Ascending aorta (tissue), 2 donors: Measurements from ENCODE around the gene TDRD12. TPM values are rescaled to one million over a fixed set of nuclear protein-coding genes. Genes with fewer than 3 reads are reported as not detected.
"Not testable (repeated sequence)": the region's sequence is repeated elsewhere in the genome, so short reads cannot be mapped to it uniquely, and the experiment has no call there.

Experiments used
- DNase-seq, 2 donors: peaks; one replicate each; pipeline ENCODE4 v3.0.0-alpha.2; 2019; ENCODE audit warnings: low spot score in 2 of 2
- H3K27ac ChIP-seq, 2 donors: fragments of 200-600 bp; sonication (generic); one replicate each; pipeline ENCODE4 v1.5.1; 2016 to 2017; ENCODE audit warnings: mild to moderate bottlenecking in 1 of 2
- H3K27me3 ChIP-seq: fragments of 200-600 bp; sonication (generic); one replicate; pipeline ENCODE4 v1.5.1; 2017
- H3K36me3 ChIP-seq, 2 donors: fragments of 200-600 bp; sonication (generic); one replicate each; pipeline ENCODE4 v1.5.1; 2016
- H3K4me1 ChIP-seq, 2 donors: fragments of 200-600 bp; sonication (generic); one replicate each; pipeline ENCODE4 v1.5.1; 2016 to 2017; ENCODE audit warnings: mild to moderate bottlenecking in 1 of 2
- H3K4me3 ChIP-seq, 2 donors: fragments of 200-600 bp; sonication (generic); one replicate each; pipeline ENCODE4 v1.5.1; 2016 to 2017; ENCODE audit warnings: mild to moderate bottlenecking in 1 of 2
- H3K9me3 ChIP-seq, 2 donors: fragments of 200-600 bp; sonication (generic); one replicate each; pipeline ENCODE4 v1.5.1; 2016
- CTCF ChIP-seq, 3 experiments: fragments of 200-600 bp in 2 of 3; fragments of 450-650 bp in 1 of 3; sonication (generic) in 2 of 3; IDR thresholded peaks; one replicate each; pipeline ENCODE4 v1.5.1; 2016 to 2019; ENCODE audit warnings: antibody characterized with exemption in 3 of 3, mild to moderate bottlenecking in 1 of 3, moderate library complexity in 1 of 3
- intact Hi-C: fragments of 100-400 bp; cut with DNase I; formaldehyde crosslinking; loops from one replicate; pipeline ENCODE4 v1.15.1; 2023
- total RNA-seq: library from RNA; depleted of rRNA; stranded (reverse); fragments of >200 nt; gene quantifications from one replicate; pipeline ENCODE4 v1.1.0, GENCODE V29; 2016

TDRD12 gene
- total RNA-seq, 1 donor from 2014 or later = 0.11 TPM

DNA sequence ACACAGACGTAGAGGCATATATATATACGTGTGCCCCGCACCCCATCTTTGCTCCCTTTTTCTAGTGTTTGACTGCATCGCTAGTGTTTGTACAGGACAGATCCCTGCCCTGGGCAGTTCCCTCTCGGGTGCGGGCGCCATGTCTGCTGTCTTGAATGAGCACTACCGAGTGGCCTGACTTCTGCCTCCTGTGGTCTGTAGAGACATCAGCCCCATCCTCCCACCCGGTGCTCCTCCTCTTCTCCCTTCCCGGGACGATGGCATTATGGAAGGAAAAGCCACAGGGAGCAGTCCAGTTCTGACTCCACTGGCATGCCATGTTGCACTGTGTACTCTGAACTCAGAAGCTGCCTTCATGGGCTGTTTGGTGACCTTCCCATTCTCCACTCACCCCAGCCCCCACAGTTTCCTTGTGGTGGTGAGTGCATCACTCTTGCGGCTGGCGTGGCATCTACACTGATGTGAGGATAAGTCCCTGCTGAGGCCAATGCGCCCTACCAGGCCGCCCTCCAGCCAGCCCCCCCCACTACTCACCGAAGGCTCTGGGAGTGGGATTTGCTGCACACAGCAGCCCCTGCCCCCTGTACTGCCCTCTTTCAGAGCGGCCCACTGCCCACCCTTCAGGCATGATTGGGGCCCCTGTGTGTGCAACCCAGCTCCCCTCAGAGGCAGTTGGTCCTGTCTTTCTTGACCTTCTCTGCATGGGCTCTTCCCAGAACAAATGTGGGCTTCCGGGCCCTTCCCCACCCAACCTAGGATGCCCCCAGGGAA, 25.2 kb downstream of the TDRD12 start:
- no peaks in the 10 kb centered on the region for H3K9me3 ChIP-seq
- H3K4me3 ChIP-seq = no peak overlapping the region
- no peak for TF ChIP-seq CTCF (IDR thresholded peaks at IDR 0.05)
- no peak for DNase-seq
- no peaks in the 10 kb centered on the region for H3K4me1 ChIP-seq
- H3K27me3 ChIP-seq = no peaks in the 10 kb centered on the region
- intact Hi-C loops = no loop called here
- no peaks in the 10 kb centered on the region for H3K36me3 ChIP-seq
- no peak overlapping the region for H3K27ac ChIP-seq

DNA sequence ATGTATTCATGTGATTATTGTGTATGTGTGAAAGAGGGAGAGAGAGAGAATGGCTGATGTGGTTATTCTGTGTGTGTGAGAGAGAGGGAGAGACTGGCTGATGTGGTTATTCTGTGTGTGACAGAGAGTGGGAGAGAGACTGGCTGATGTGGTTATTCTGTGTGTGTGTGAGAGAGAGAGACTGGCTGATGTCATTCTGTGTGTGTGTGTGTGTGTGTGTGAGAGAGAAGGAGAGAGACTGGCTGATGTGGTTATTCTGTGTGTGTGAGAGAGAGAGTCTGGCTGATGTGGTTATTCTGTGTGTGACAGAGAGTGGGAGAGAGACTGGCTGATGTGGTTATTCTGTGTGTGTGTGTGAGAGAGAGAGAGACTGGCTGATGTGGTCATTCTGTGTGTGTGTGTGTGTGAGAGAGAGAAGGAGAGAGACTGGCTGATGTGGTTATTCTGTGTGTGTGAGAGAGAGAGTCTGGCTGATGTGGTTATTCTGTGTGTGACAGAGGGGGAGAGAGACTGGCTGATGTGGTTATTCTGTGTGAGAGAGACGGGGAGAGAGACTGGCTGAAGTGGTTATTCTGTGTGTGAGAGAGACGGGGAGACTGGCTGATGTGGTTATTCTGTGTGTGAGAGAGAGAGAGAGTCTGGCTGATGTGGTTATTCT, 26.2 kb downstream of the TDRD12 start:
- H3K27ac ChIP-seq, intact Hi-C loops, H3K9me3 ChIP-seq, H3K27me3 ChIP-seq, DNase-seq, H3K4me1 ChIP-seq, H3K36me3 ChIP-seq, H3K4me3 ChIP-seq: not testable (repeated sequence)

DNA sequence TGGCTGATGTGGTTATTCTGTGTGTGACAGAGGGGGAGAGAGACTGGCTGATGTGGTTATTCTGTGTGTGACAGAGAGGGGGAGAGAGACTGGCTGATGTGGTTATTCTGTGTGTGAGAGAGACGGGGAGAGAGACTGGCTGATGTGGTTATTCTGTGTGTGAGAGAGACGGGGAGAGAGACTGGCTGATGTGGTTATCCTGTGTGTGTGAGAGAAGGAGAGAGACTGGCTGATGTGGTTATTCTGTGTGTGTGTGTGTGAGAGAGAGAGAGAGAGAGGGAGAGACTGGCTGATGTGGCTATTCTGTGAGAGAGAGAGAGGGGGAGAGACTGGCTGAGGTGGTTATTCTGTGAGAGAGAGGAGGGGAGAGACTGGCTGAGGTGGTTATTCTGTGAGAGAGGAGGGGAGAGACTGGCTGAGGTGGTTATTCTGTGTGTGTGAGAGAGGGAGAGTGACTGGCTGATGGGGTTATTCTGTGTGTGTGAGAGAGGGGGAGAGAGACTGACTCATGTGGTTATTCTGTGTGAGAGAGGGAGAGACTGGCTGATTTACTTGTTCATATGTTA, 27.1 kb downstream of the TDRD12 start:
- H3K4me3 ChIP-seq, DNase-seq, H3K4me1 ChIP-seq, H3K27ac ChIP-seq, H3K27me3 ChIP-seq, intact Hi-C loops, H3K36me3 ChIP-seq, H3K9me3 ChIP-seq: not testable (repeated sequence)

DNA sequence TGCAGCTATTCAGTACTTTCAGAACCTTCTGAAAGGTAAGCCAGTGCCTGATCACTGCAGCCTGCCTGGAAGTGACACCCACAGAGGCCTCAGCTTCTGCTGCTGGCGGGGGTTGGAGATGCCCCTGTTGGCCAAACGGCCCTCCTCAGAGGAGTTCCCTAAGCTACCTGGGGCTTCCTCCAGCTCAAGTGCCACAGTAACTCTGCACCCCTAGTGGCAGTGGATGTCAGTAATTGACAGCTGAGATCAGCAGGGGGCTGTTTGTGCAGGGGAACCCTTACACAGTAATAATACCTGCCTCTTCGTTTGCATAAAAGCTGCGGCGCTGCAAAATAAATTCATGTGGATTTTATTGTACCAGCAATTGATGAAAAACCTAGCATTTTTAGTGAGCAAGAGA, 28.9 kb downstream of the TDRD12 start:
- Histone ChIP-seq H3K9me3 (no peaks in the 10 kb centered on the region), H3K27me3 (no peaks in the 10 kb centered on the region), H3K27ac (no peak overlapping the region), H3K4me3 (no peak overlapping the region), H3K36me3 (no peaks in the 10 kb centered on the region), H3K4me1 (no peaks in the 10 kb centered on the region)
- no peak for DNase-seq
- no peak for TF ChIP-seq CTCF (IDR thresholded peaks at IDR 0.05)
- intact Hi-C loops = no loop called here

DNA sequence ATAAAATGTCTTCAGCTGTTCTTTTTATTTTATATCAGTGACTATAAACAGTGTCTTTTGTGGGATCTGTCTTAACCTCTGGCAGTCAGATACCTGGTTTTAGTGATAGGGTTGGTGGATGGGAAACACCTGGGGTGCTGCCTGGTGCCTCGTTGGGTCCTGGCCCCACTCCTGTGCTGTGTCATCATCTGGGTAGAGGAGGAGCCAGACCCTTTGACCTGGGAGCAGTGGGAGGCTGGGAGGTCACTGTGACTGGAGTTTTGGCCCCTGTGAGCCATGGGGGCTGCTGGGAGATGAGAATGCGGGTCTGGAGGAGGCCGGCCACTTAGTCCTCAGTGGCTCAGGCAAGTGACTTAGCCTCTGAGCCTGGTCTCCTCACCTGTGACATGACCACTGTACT, 29.4 kb downstream of the TDRD12 start:
- DNase-seq = no peak
- Histone ChIP-seq H3K27me3 (no peaks in the 10 kb centered on the region), H3K36me3 (no peaks in the 10 kb centered on the region), H3K4me3 (no peak overlapping the region), H3K27ac (no peak overlapping the region), H3K9me3 (no peaks in the 10 kb centered on the region), H3K4me1 (no peaks in the 10 kb centered on the region)
- intact Hi-C loops = no loop called here
- no peak for TF ChIP-seq CTCF (IDR thresholded peaks at IDR 0.05)

- Histone ChIP-seq H3K36me3 (no peaks in the 10 kb centered on the region), H3K27me3 (no peaks in the 10 kb centered on the region), H3K4me1 (no peaks in the 10 kb centered on the region), H3K9me3 (no peaks in the 10 kb centered on the region), H3K4me3 (no peak overlapping the region), H3K27ac (no peak overlapping the region)
- no peak for TF ChIP-seq CTCF (IDR thresholded peaks at IDR 0.05)
- intact Hi-C loops = no loop called here
- DNase-seq = no peak
These were observed 29.8 kb downstream of the TDRD12 start for GRCh38 chr19:32749361-32749760.
